Skeletal muscle tissue (tissue), 4 donors: ENCODE measurements around the gene DPF1. TPM values are rescaled to one million over a fixed set of nuclear protein-coding genes. Genes with fewer than 3 reads are reported as not detected.
A peak's percentile ranks its signal among the peaks of the same experiment; 100 is the strongest.

Source experiments
- H3K27ac ChIP-seq: one replicate; pipeline ENCODE4 v1.7.0; 2013; ENCODE audit warnings: mild to moderate bottlenecking, low read depth, low read length, inconsistent platforms
- H3K27me3 ChIP-seq, 3 donors: one replicate each; pipeline ENCODE4 v1.7.0; 2013; ENCODE audit warnings: low read length in 3 of 3; ENCODE audit not compliant: control insufficient read depth in 3 of 3, insufficient read depth in 3 of 3
- H3K36me3 ChIP-seq, 3 donors: one replicate each; pipeline ENCODE4 v1.7.0; 2013; ENCODE audit warnings: low read length in 3 of 3; ENCODE audit not compliant: control insufficient read depth in 3 of 3, insufficient read depth in 3 of 3
- H3K4me1 ChIP-seq, 3 donors: one replicate each; pipeline ENCODE4 v1.7.0; 2013; ENCODE audit warnings: low read length in 3 of 3, mild to moderate bottlenecking in 3 of 3; ENCODE audit not compliant: control insufficient read depth in 3 of 3, insufficient read depth in 3 of 3
- H3K4me3 ChIP-seq, 3 donors: one replicate each; pipeline ENCODE4 v1.7.0; 2013; ENCODE audit warnings: low read length in 3 of 3
- H3K9ac ChIP-seq, 3 donors: one replicate each; pipeline ENCODE4 v1.7.0; 2013; ENCODE audit warnings: low read length in 3 of 3, mild to moderate bottlenecking in 3 of 3, moderate library complexity in 2 of 3, low read depth in 1 of 3
- H3K9me3 ChIP-seq, 3 donors: one replicate each; pipeline ENCODE4 v1.7.0; 2013; ENCODE audit warnings: low read length in 3 of 3; ENCODE audit not compliant: control insufficient read depth in 3 of 3
- total RNA-seq: library from RNA; depleted of rRNA; stranded (reverse); fragments of >200 nt; gene quantifications from one replicate; pipeline ENCODE4 v1.2.3, GENCODE V29; 2014
- donor health status: Osteomylitis.

DPF1 gene
- total RNA-seq, 1 donor from 2014 or later, result 1.0 TPM

GRCh38 chr19:38223617-38224013, 407 bp downstream of the DPF1 start:
- Histone ChIP-seq H3K36me3 (no peaks in the 10 kb centered on the region), H3K9ac (no peak overlapping the region), H3K9me3 (no peaks in the 10 kb centered on the region), H3K4me3 (peak overlapping the region in 1 of 3 donors; percentile 42), H3K4me1 (peaks cover 0 to 10% (median 2%) of the 10 kb centered on the region in 3 donors), H3K27me3 (peaks cover 26 to 58% (median 55%) of the 10 kb centered on the region in 3 donors), H3K27ac (no peak overlapping the region)

- Histone ChIP-seq H3K4me3 (no peak overlapping the region), H3K4me1 (peaks cover 0 to 9% (median 0%) of the 10 kb centered on the region in 3 donors)
Measured at GRCh38 chr19:38223119-38223523, 901 bp downstream of the DPF1 start.

GRCh38 chr19:38221919-38222830, 1.8 kb downstream of the DPF1 start:
- Histone ChIP-seq H3K27me3 (peaks cover 15 to 48% (median 44%) of the 10 kb centered on the region in 3 donors), H3K9ac (no peak overlapping the region), H3K27ac (no peak overlapping the region), H3K4me3 (no peak overlapping the region), H3K36me3 (no peaks in the 10 kb centered on the region), H3K4me1 (peaks cover 0 to 7% (median 0%) of the 10 kb centered on the region in 3 donors), H3K9me3 (no peaks in the 10 kb centered on the region)

More at GRCh38 chr19:38223119-38223523, 901 bp downstream of the DPF1 start:
- H3K27me3 ChIP-seq, result peaks cover 24 to 57% (median 53%) of the 10 kb centered on the region in 3 donors
- no peaks in the 10 kb centered on the region for H3K9me3 ChIP-seq
- H3K36me3 ChIP-seq, result no peaks in the 10 kb centered on the region
- H3K9ac ChIP-seq, result no peak overlapping the region
- H3K27ac ChIP-seq, result no peak overlapping the region

GRCh38 chr19:38221421-38221820, 2.6 kb downstream of the DPF1 start:
- peaks cover 12 to 43% (median 43%) of the 10 kb centered on the region in 3 donors for H3K27me3 ChIP-seq

GRCh38 chr19:38219221-38219620, 4.8 kb downstream of the DPF1 start:
- Histone ChIP-seq H3K9me3 (no peaks in the 10 kb centered on the region), H3K4me3 (no peak overlapping the region), H3K27me3 (peaks cover 10 to 43% (median 30%) of the 10 kb centered on the region in 3 donors), H3K9ac (no peak overlapping the region), H3K27ac (no peak overlapping the region), H3K36me3 (no peaks in the 10 kb centered on the region), H3K4me1 (peaks cover 0 to 5% (median 0%) of the 10 kb centered on the region in 3 donors)

More at GRCh38 chr19:38221421-38221820, 2.6 kb downstream of the DPF1 start:
- Histone ChIP-seq H3K36me3 (no peaks in the 10 kb centered on the region), H3K27ac (no peak overlapping the region), H3K9me3 (no peaks in the 10 kb centered on the region), H3K4me3 (no peak overlapping the region), H3K4me1 (peaks cover 0 to 7% (median 0%) of the 10 kb centered on the region in 3 donors), H3K9ac (no peak overlapping the region)

GRCh38 chr19:38218204-38218603, 5.8 kb downstream of the DPF1 start:
- no peaks in the 10 kb centered on the region for H3K4me1 ChIP-seq
- no peaks in the 10 kb centered on the region for H3K36me3 ChIP-seq
- H3K9me3 ChIP-seq, result no peaks in the 10 kb centered on the region
- H3K4me3 ChIP-seq, result no peak overlapping the region
- no peak overlapping the region for H3K27ac ChIP-seq
- H3K27me3 ChIP-seq, result peaks cover 8 to 45% (median 28%) of the 10 kb centered on the region in 3 donors
- no peak overlapping the region for H3K9ac ChIP-seq

- Histone ChIP-seq H3K9ac (no peak overlapping the region), H3K36me3 (no peaks in the 10 kb centered on the region), H3K4me1 (no peaks in the 10 kb centered on the region), H3K4me3 (no peak overlapping the region), H3K27me3 (peaks cover 5 to 34% (median 20%) of the 10 kb centered on the region in 3 donors), H3K27ac (no peak overlapping the region), H3K9me3 (no peaks in the 10 kb centered on the region)
Measured at GRCh38 chr19:38216785-38217641, 7.0 kb downstream of the DPF1 start.

- Histone ChIP-seq H3K9ac (no peak overlapping the region), H3K9me3 (no peaks in the 10 kb centered on the region), H3K4me1 (peaks cover 14 to 17% (median 16%) of the 10 kb centered on the region in 3 donors), H3K27ac (no peak overlapping the region), H3K36me3 (no peaks in the 10 kb centered on the region), H3K4me3 (no peak overlapping the region), H3K27me3 (peaks cover 17 to 44% (median 34%) of the 10 kb centered on the region in 3 donors)
Measured at GRCh38 chr19:38213911-38214625, 10.0 kb downstream of the DPF1 start.

- no peak overlapping the region for H3K4me3 ChIP-seq
- H3K4me1 ChIP-seq, result peaks cover 16 to 21% (median 16%) of the 10 kb centered on the region in 3 donors
- peaks cover 17 to 40% (median 36%) of the 10 kb centered on the region in 3 donors for H3K27me3 ChIP-seq
- H3K27ac ChIP-seq, result no peak overlapping the region
- H3K36me3 ChIP-seq, result no peaks in the 10 kb centered on the region
- no peak overlapping the region for H3K9ac ChIP-seq
- no peaks in the 10 kb centered on the region for H3K9me3 ChIP-seq
Measured at GRCh38 chr19:38213469-38213868, 10.6 kb downstream of the DPF1 start.
